OCI-LY7 (cell line): ENCODE data around the gene TERB1. TPM values are rescaled to one million over a fixed set of nuclear protein-coding genes. Genes with fewer than 3 reads are reported as not detected.

Experiments
- total RNA-seq, 2 experiments: library from RNA; depleted of rRNA in 1 of 2; stranded (reverse); fragments of >200 nt in 1 of 2; shearing (Covaris generic) in 1 of 2; gene quantifications; 2 replicates each; pipeline ENCODE4 v1.2.3, GENCODE V29; 2014 to 2022

Gene TERB1
- total RNA-seq, 2 experiments from 2014 or later: 0.17 TPM; not detected in 1

Other genes starting within 250 kb of the TERB1 start
- gene CKLF, start 249.0 kb downstream of the TERB1 start, total RNA-seq (2014; rRNA removed; shearing (Covaris generic)): 56.6 and 58.3 TPM in 2 replicates
- gene CKLF, start 249.0 kb downstream of the TERB1 start, total RNA-seq (2022): 98.7 and 109 TPM in 2 replicates
- gene CMTM1, start 235.1 kb downstream of the TERB1 start, total RNA-seq (2014; rRNA removed; shearing (Covaris generic)): 3.8 and 8.5 TPM in 2 replicates
- gene CMTM1, start 235.1 kb downstream of the TERB1 start, total RNA-seq (2022): 10.6 and 10.7 TPM in 2 replicates
- gene CMTM2, start 222.1 kb downstream of the TERB1 start, total RNA-seq (2014; rRNA removed; shearing (Covaris generic)): 0.19 TPM in 1 of 2 replicates, not detected in the other
- gene CMTM2, start 222.1 kb downstream of the TERB1 start, total RNA-seq (2022): 0.91 TPM in 1 of 2 replicates, not detected in the other
- 5.0 and 5.3 TPM in 2 replicates for gene CMTM3, start 196.9 kb downstream of the TERB1 start, total RNA-seq (2014; rRNA removed; shearing (Covaris generic))
- 27.5 and 30.4 TPM in 2 replicates for gene CMTM3, start 196.9 kb downstream of the TERB1 start, total RNA-seq (2022)
- gene CMTM4, start 104.8 kb downstream of the TERB1 start, total RNA-seq (2014; rRNA removed; shearing (Covaris generic)): 0.03 TPM in 1 of 2 replicates, not detected in the other
- 0.76 and 1.3 TPM in 2 replicates for gene CMTM4, start 104.8 kb downstream of the TERB1 start, total RNA-seq (2022)
- gene DYNC1LI2, start 50.0 kb downstream of the TERB1 start, total RNA-seq (2014; rRNA removed; shearing (Covaris generic)): 48.4 and 48.9 TPM in 2 replicates
- gene DYNC1LI2, start 50.0 kb downstream of the TERB1 start, total RNA-seq (2022): 62.4 and 64.0 TPM in 2 replicates
- gene NAE1, start 29.4 kb upstream of the TERB1 start, total RNA-seq (2014; rRNA removed; shearing (Covaris generic)): 85.0 and 85.2 TPM in 2 replicates
- gene NAE1, start 29.4 kb upstream of the TERB1 start, total RNA-seq (2022): 98.9 and 106 TPM in 2 replicates
- gene CA7, start 42.8 kb upstream of the TERB1 start, total RNA-seq (2014; rRNA removed; shearing (Covaris generic)): not detected in 2 replicates
- not detected in 2 replicates for gene CA7, start 42.8 kb upstream of the TERB1 start, total RNA-seq (2022)
- 11.1 and 13.8 TPM in 2 replicates for gene PDP2, start 78.9 kb upstream of the TERB1 start, total RNA-seq (2014; rRNA removed; shearing (Covaris generic))
- gene PDP2, start 78.9 kb upstream of the TERB1 start, total RNA-seq (2022): 25.7 and 29.2 TPM in 2 replicates
- gene CDH16, start 117.3 kb upstream of the TERB1 start, total RNA-seq (2014; rRNA removed; shearing (Covaris generic)): not detected in 2 replicates
- not detected in 2 replicates for gene CDH16, start 117.3 kb upstream of the TERB1 start, total RNA-seq (2022)
- gene RRAD, start 124.0 kb upstream of the TERB1 start, total RNA-seq (2014; rRNA removed; shearing (Covaris generic)): 0.09 TPM in 1 of 2 replicates, not detected in the other
- gene RRAD, start 124.0 kb upstream of the TERB1 start, total RNA-seq (2022): not detected in 2 replicates
- gene CIAO2B, start 132.8 kb upstream of the TERB1 start, total RNA-seq (2014; rRNA removed; shearing (Covaris generic)): 132 and 133 TPM in 2 replicates
- 76.4 and 78.3 TPM in 2 replicates for gene CIAO2B, start 132.8 kb upstream of the TERB1 start, total RNA-seq (2022)
- 18.5 and 29.6 TPM in 2 replicates for gene CES2, start 133.9 kb upstream of the TERB1 start, total RNA-seq (2014; rRNA removed; shearing (Covaris generic))
- 27.6 and 30.7 TPM in 2 replicates for gene CES2, start 133.9 kb upstream of the TERB1 start, total RNA-seq (2022)
- 1.7 and 2.7 TPM in 2 replicates for gene CES3, start 159.7 kb upstream of the TERB1 start, total RNA-seq (2014; rRNA removed; shearing (Covaris generic))
- gene CES3, start 159.7 kb upstream of the TERB1 start, total RNA-seq (2022): 1.4 and 1.9 TPM in 2 replicates
- 0.47 and 2.0 TPM in 2 replicates for gene CES4A, start 187.0 kb upstream of the TERB1 start, total RNA-seq (2014; rRNA removed; shearing (Covaris generic))
- 0.38 and 0.41 TPM in 2 replicates for gene CES4A, start 187.0 kb upstream of the TERB1 start, total RNA-seq (2022)
- gene CBFB, start 227.6 kb upstream of the TERB1 start, total RNA-seq (2014; rRNA removed; shearing (Covaris generic)): 93.5 and 187 TPM in 2 replicates
- gene CBFB, start 227.6 kb upstream of the TERB1 start, total RNA-seq (2022): 151 and 154 TPM in 2 replicates